Mucosa of rectum (tissue), 2 donors: ENCODE data around the gene DYNLL1.
A peak's percentile ranks its signal among the peaks of the same experiment; 100 is the strongest.

Source experiments
- H3K27ac ChIP-seq, 2 donors: one replicate each; pipeline ENCODE4 v1.7.0; 2013; ENCODE audit warnings: inconsistent platforms in 2 of 2, low read depth in 2 of 2, low read length in 2 of 2
- H3K27me3 ChIP-seq, 2 donors: one replicate each; pipeline ENCODE4 v1.7.0; 2013; ENCODE audit warnings: low read length in 2 of 2; ENCODE audit not compliant: control insufficient read depth in 2 of 2, insufficient read depth in 2 of 2
- H3K36me3 ChIP-seq, 2 donors: one replicate each; pipeline ENCODE4 v1.7.0; 2013; ENCODE audit warnings: low read length in 2 of 2; ENCODE audit not compliant: control insufficient read depth in 2 of 2, insufficient read depth in 2 of 2
- H3K4me1 ChIP-seq, 2 donors: one replicate each; pipeline ENCODE4 v1.7.0; 2013; ENCODE audit warnings: low read length in 2 of 2, mild to moderate bottlenecking in 1 of 2; ENCODE audit not compliant: control insufficient read depth in 2 of 2, insufficient read depth in 2 of 2
- H3K4me3 ChIP-seq, 2 donors: one replicate each; pipeline ENCODE4 v1.7.0; 2013; ENCODE audit warnings: low read length in 2 of 2
- H3K9ac ChIP-seq, 2 donors: one replicate each; pipeline ENCODE4 v1.7.0; 2013; ENCODE audit warnings: low read length in 2 of 2, low read depth in 1 of 2, mild to moderate bottlenecking in 1 of 2
- H3K9me3 ChIP-seq, 2 donors: one replicate each; pipeline ENCODE4 v1.7.0; 2013; ENCODE audit warnings: low read length in 2 of 2; ENCODE audit not compliant: control insufficient read depth in 2 of 2
- donor health status: healthy.
- donor health status: Normal muscosa, but diverticular disease.

Gene DYNLL1

GRCh38 chr12:120534203-120534702 lies 38.3 kb downstream of the DYNLL1 start, which contains the start of gene RNF10:
Gene RNF10, plus strand, starts transcription at chr12:120534356. Its CDS starts 456 bp downstream, at chr12:120534812.
- peak within 1 kb of the TSS; percentile 93 to 94 for H3K27ac ChIP-seq
- H3K36me3 ChIP-seq, result no peaks in the 10 kb centered on the region
- H3K4me1 ChIP-seq, result peaks cover 36 to 44% of the 10 kb centered on the region in 2 donors
- peak within 1 kb of the TSS; percentile 91 to 98 for H3K4me3 ChIP-seq
- no peaks in the 10 kb centered on the region for H3K9me3 ChIP-seq
- H3K27me3 ChIP-seq, result no peaks in the 10 kb centered on the region
- H3K9ac ChIP-seq, result peak within 1 kb of the TSS; percentile 89 to 96

GRCh38 chr12:120534703-120535655 lies 39.1 kb downstream of the DYNLL1 start:
- H3K27ac ChIP-seq, result peak overlapping the region; percentile 93 to 94
- no peaks in the 10 kb centered on the region for H3K27me3 ChIP-seq
- peak overlapping the region; percentile 91 to 98 for H3K4me3 ChIP-seq
- no peaks in the 10 kb centered on the region for H3K9me3 ChIP-seq
- peaks cover 0 to 3% of the 10 kb centered on the region in 2 donors for H3K36me3 ChIP-seq
- H3K9ac ChIP-seq, result peak overlapping the region; percentile 89 to 96
- H3K4me1 ChIP-seq, result peaks cover 33 to 47% of the 10 kb centered on the region in 2 donors

- Histone ChIP-seq H3K27ac (peak overlapping the region; percentile 93 to 94), H3K9ac (peak overlapping the region; percentile 27 to 96), H3K27me3 (no peaks in the 10 kb centered on the region), H3K9me3 (no peaks in the 10 kb centered on the region), H3K36me3 (peaks cover 3 to 10% of the 10 kb centered on the region in 2 donors), H3K4me3 (peak overlapping the region; percentile 91 to 98), H3K4me1 (peaks cover 33 to 50% of the 10 kb centered on the region in 2 donors)
These were observed 40.3 kb downstream of the DYNLL1 start for GRCh38 chr12:120536064-120536791.

- Histone ChIP-seq H3K4me1 (peaks cover 36 to 50% of the 10 kb centered on the region in 2 donors), H3K9ac (peak overlapping the region; percentile 1 to 13), H3K9me3 (no peaks in the 10 kb centered on the region), H3K36me3 (peaks cover 5 to 18% of the 10 kb centered on the region in 2 donors), H3K4me3 (peak overlapping the region; percentile 49 to 54), H3K27ac (peak overlapping the region; percentile 71 to 80), H3K27me3 (no peaks in the 10 kb centered on the region)
These were observed 41.9 kb downstream of the DYNLL1 start for GRCh38 chr12:120537856-120538220.

- Histone ChIP-seq H3K9me3 (no peaks in the 10 kb centered on the region), H3K9ac (peak overlapping the region; percentile 13 to 41), H3K27me3 (no peaks in the 10 kb centered on the region), H3K36me3 (peaks cover 7 to 19% of the 10 kb centered on the region in 2 donors), H3K4me1 (peaks cover 36 to 50% of the 10 kb centered on the region in 2 donors), H3K4me3 (peak overlapping the region; percentile 49 to 60), H3K27ac (peak overlapping the region; percentile 71 to 80)
These were observed 42.6 kb downstream of the DYNLL1 start for GRCh38 chr12:120538281-120539156.

GRCh38 chr12:120539303-120539702 lies 43.4 kb downstream of the DYNLL1 start:
- Histone ChIP-seq H3K4me3 (peak overlapping the region in 1 of 2 donors; percentile 49), H3K36me3 (peaks cover 7 to 19% of the 10 kb centered on the region in 2 donors), H3K9ac (peak overlapping the region; percentile 13 to 38), H3K27me3 (no peaks in the 10 kb centered on the region), H3K4me1 (peaks cover 36 to 50% of the 10 kb centered on the region in 2 donors), H3K27ac (peak overlapping the region; percentile 71 to 80), H3K9me3 (no peaks in the 10 kb centered on the region)

GRCh38 chr12:120540445-120540844 lies 44.5 kb downstream of the DYNLL1 start:
- peaks cover 7 to 19% of the 10 kb centered on the region in 2 donors for H3K36me3 ChIP-seq
- H3K9me3 ChIP-seq, result no peaks in the 10 kb centered on the region
- H3K9ac ChIP-seq, result no peak overlapping the region
- peaks cover 36 to 45% of the 10 kb centered on the region in 2 donors for H3K4me1 ChIP-seq
- H3K4me3 ChIP-seq, result no peak overlapping the region
- no peak overlapping the region for H3K27ac ChIP-seq
- no peaks in the 10 kb centered on the region for H3K27me3 ChIP-seq

- no peak overlapping the region for H3K27ac ChIP-seq
- H3K9ac ChIP-seq, result no peak overlapping the region
- no peaks in the 10 kb centered on the region for H3K9me3 ChIP-seq
- H3K36me3 ChIP-seq, result peaks cover 17 to 32% of the 10 kb centered on the region in 2 donors
- H3K4me1 ChIP-seq, result peaks cover 27 to 35% of the 10 kb centered on the region in 2 donors
- no peak overlapping the region for H3K4me3 ChIP-seq
- H3K27me3 ChIP-seq, result no peaks in the 10 kb centered on the region
These were observed 46.3 kb downstream of the DYNLL1 start for GRCh38 chr12:120542166-120542565.

- H3K4me3 ChIP-seq, result no peak overlapping the region
- H3K27ac ChIP-seq, result no peak overlapping the region
- H3K36me3 ChIP-seq, result peaks cover 35 to 49% of the 10 kb centered on the region in 2 donors
- H3K9ac ChIP-seq, result no peak overlapping the region
- H3K9me3 ChIP-seq, result no peaks in the 10 kb centered on the region
- H3K4me1 ChIP-seq, result peaks cover 14 to 15% of the 10 kb centered on the region in 2 donors
- no peaks in the 10 kb centered on the region for H3K27me3 ChIP-seq
These were observed 48.8 kb downstream of the DYNLL1 start for GRCh38 chr12:120544691-120545090.
